ENCODE results near the gene CDH12. TPM values are rescaled to one million over a fixed set of nuclear protein-coding genes. Genes with fewer than 3 reads are reported as not detected.
"Not testable (repeated sequence)": the region's sequence is repeated elsewhere in the genome, so short reads cannot be mapped to it uniquely, and the experiment has no call there.

CDH12 gene
- total RNA-seq, 1 donor from 2014 or later, result 38.3 TPM

- not testable (repeated sequence) for DNase-seq (ENCODE audit: low spot score in 2 of 2); FAIRE-seq
Observed at GRCh38 chr5:22332949-22333348, 520.2 kb downstream of the CDH12 start.

GRCh38 chr5:22329683-22330082 lies 523.5 kb downstream of the CDH12 start:
- DNase-seq (ENCODE audit: low spot score in 2 of 2) (no peak), FAIRE-seq (no peak)

- no peak for DNase-seq (ENCODE audit: low spot score in 2 of 2)
- FAIRE-seq, result no peak
Observed at GRCh38 chr5:22319798-22320197, 533.3 kb downstream of the CDH12 start.

GRCh38 chr5:22316294-22316693 lies 536.9 kb downstream of the CDH12 start:
- no peak for DNase-seq (ENCODE audit: low spot score in 2 of 2)
- no peak for FAIRE-seq

GRCh38 chr5:22315052-22315451 lies 538.1 kb downstream of the CDH12 start:
- FAIRE-seq; DNase-seq (ENCODE audit: low spot score in 2 of 2): not testable (repeated sequence)

GRCh38 chr5:22314548-22314947 lies 538.6 kb downstream of the CDH12 start:
- no peak for DNase-seq (ENCODE audit: low spot score in 2 of 2)

GRCh38 chr5:22306011-22306410 lies 547.1 kb downstream of the CDH12 start:
- DNase-seq (ENCODE audit: low spot score in 2 of 2) (no peak), FAIRE-seq (no peak)

More at GRCh38 chr5:22314548-22314947, 538.6 kb downstream of the CDH12 start:
- no peak for FAIRE-seq

GRCh38 chr5:22295832-22296231 lies 557.3 kb downstream of the CDH12 start:
- DNase-seq (ENCODE audit: low spot score in 2 of 2) (no peak), FAIRE-seq (peak; percentile 19)

GRCh38 chr5:22293147-22293546 lies 560.0 kb downstream of the CDH12 start:
- no peak for DNase-seq (ENCODE audit: low spot score in 2 of 2)
- no peak for FAIRE-seq

GRCh38 chr5:22278164-22278563 lies 575.0 kb downstream of the CDH12 start:
- FAIRE-seq (no peak), DNase-seq (ENCODE audit: low spot score in 2 of 2) (no peak)

GRCh38 chr5:22277006-22277405 lies 576.1 kb downstream of the CDH12 start:
- DNase-seq (ENCODE audit: low spot score in 2 of 2) (no peak), FAIRE-seq (no peak)

GRCh38 chr5:22265855-22266254 lies 587.3 kb downstream of the CDH12 start:
- DNase-seq (ENCODE audit: low spot score in 2 of 2); FAIRE-seq: not testable (repeated sequence)

- FAIRE-seq (no peak), DNase-seq (ENCODE audit: low spot score in 2 of 2) (no peak)
Observed at GRCh38 chr5:22258139-22258538, 595.0 kb downstream of the CDH12 start.

- DNase-seq (ENCODE audit: low spot score in 2 of 2) (no peak), FAIRE-seq (no peak)
Observed at GRCh38 chr5:22250528-22250927, 602.6 kb downstream of the CDH12 start.

- FAIRE-seq, result no peak
- no peak for DNase-seq (ENCODE audit: low spot score in 2 of 2)
Observed at GRCh38 chr5:22249209-22249729, 603.9 kb downstream of the CDH12 start.

GRCh38 chr5:22245770-22246169 lies 607.4 kb downstream of the CDH12 start:
- DNase-seq (ENCODE audit: low spot score in 2 of 2) (no peak), FAIRE-seq (no peak)

GRCh38 chr5:22242532-22242931 lies 610.6 kb downstream of the CDH12 start:
- FAIRE-seq (no peak), DNase-seq (ENCODE audit: low spot score in 2 of 2) (no peak)

- no peak for DNase-seq (ENCODE audit: low spot score in 2 of 2)
Observed at GRCh38 chr5:22238047-22238446, 615.1 kb downstream of the CDH12 start.

GRCh38 chr5:22226423-22226822 lies 626.7 kb downstream of the CDH12 start:
- no peak for FAIRE-seq
- no peak for DNase-seq (ENCODE audit: low spot score in 2 of 2)

More at GRCh38 chr5:22238047-22238446, 615.1 kb downstream of the CDH12 start:
- no peak for FAIRE-seq

GRCh38 chr5:22223079-22223478 lies 630.1 kb downstream of the CDH12 start:
- FAIRE-seq (no peak), DNase-seq (ENCODE audit: low spot score in 2 of 2) (no peak)

GRCh38 chr5:22213703-22214495 lies 639.2 kb downstream of the CDH12 start:
- DNase-seq (ENCODE audit: low spot score in 2 of 2), result not testable (repeated sequence)

More at GRCh38 chr5:22213703-22214495, 639.2 kb downstream of the CDH12 start:
- peak; percentile 21 for FAIRE-seq
